Kidney (tissue), 14 donors: ENCODE measurements around the gene MCF2L. TPM values are rescaled to one million over a fixed set of nuclear protein-coding genes. Genes with fewer than 3 reads are reported as not detected.

ENCODE experiments used
- DNase-seq, 5 donors: peaks; one replicate each; pipeline ENCODE4 v3.0.0-alpha.2; 2013 to 2020
- FAIRE-seq: peaks from 2 replicates; lab custom pipeline; 2012; peaks lifted over from hg19 to GRCh38; lab: Jason Lieb, UNC
- H3K27ac ChIP-seq, 2 donors: one replicate each; pipeline ENCODE4 v1.7.0; 2013; ENCODE audit warnings: low read depth in 2 of 2, low read length in 2 of 2, inconsistent platforms in 1 of 2
- H3K27me3 ChIP-seq: one replicate; pipeline ENCODE4 v1.7.1; 2013; ENCODE audit warnings: low read length, inconsistent platforms; ENCODE audit not compliant: control insufficient read depth, insufficient read depth
- H3K36me3 ChIP-seq, 3 donors: one replicate each; pipeline versions ENCODE4 v1.7.0 to v1.7.1; 2013; ENCODE audit warnings: low read length in 3 of 3, control low read depth in 1 of 3, inconsistent platforms in 1 of 3; ENCODE audit not compliant: insufficient read depth in 3 of 3, control insufficient read depth in 2 of 3
- H3K4me1 ChIP-seq, 3 donors: one replicate each; pipeline versions ENCODE4 v1.7.0 to v1.7.1; 2013; ENCODE audit warnings: low read length in 3 of 3, inconsistent platforms in 1 of 3, low read depth in 1 of 3; ENCODE audit not compliant: control insufficient read depth in 2 of 3, insufficient read depth in 2 of 3
- H3K4me3 ChIP-seq, 3 donors: one replicate each; pipeline versions ENCODE4 v1.7.0 to v1.8.1; 2013; ENCODE audit warnings: low read length in 3 of 3, control low read depth in 1 of 3, inconsistent platforms in 1 of 3
- H3K9ac ChIP-seq, 3 donors: one replicate each; pipeline versions ENCODE4 v1.7.0 to v1.7.1; 2013; ENCODE audit warnings: low read length in 3 of 3, control low read depth in 1 of 3, inconsistent platforms in 1 of 3
- H3K9me3 ChIP-seq, 3 donors: one replicate each; pipeline versions ENCODE4 v1.7.0 to v1.7.1; 2013; ENCODE audit warnings: low read length in 3 of 3, control low read depth in 1 of 3, inconsistent platforms in 1 of 3; ENCODE audit not compliant: control insufficient read depth in 2 of 3, insufficient read depth in 1 of 3
- intact Hi-C: fragments of 100-400 bp; cut with DNase I; formaldehyde crosslinking; loops from one replicate; pipeline ENCODE4 v1.11.1; 2022
- polyA plus RNA-seq: library from polyadenylated mRNA; stranded (reverse); fragments of 350-450 nt; fragmentation: Illumina TruSeq; extraction: RNeasy Lipid Tissue Mini Kit (QIAGEN cat#74804); gene quantifications from one replicate; pipeline ENCODE4 v1.2.3, GENCODE V29; 2014; ENCODE audit warnings: low read depth, low replicate concordance; ENCODE audit not compliant: insufficient read depth
- total RNA-seq: library from RNA; stranded (reverse); fragmentation: NEBNext Ultra II Directional; extraction: Animal tissue kit (Norgen Biotek cat#: 25700); gene quantifications from one replicate; pipeline ENCODE4 v1.2.1, GENCODE V29; 2021
- TF ChIP-seq, protein P1 (sequence below): IDR thresholded peaks from 3 replicates; pipeline ENCODE4 v1.5.1; 2012; ENCODE audit warnings: mild to moderate bottlenecking, moderate library complexity, borderline replicate concordance; ENCODE audit not compliant: insufficient read depth; ENCODE audit errors: extremely low read depth
- donor health status: control.
- donor health status: control.
- donor health status: control.
- donor health status: control.
- donor health status: control.
- donor health status: DM: yes; HTN: yes; CAD: no.
- donor health status: Normal renal cell carcinoma (clear cell type).

MCF2L gene
- total and polyA plus RNA-seq, 2 donors from 2014 or later = 12.1 to 61.9 TPM

DNA sequence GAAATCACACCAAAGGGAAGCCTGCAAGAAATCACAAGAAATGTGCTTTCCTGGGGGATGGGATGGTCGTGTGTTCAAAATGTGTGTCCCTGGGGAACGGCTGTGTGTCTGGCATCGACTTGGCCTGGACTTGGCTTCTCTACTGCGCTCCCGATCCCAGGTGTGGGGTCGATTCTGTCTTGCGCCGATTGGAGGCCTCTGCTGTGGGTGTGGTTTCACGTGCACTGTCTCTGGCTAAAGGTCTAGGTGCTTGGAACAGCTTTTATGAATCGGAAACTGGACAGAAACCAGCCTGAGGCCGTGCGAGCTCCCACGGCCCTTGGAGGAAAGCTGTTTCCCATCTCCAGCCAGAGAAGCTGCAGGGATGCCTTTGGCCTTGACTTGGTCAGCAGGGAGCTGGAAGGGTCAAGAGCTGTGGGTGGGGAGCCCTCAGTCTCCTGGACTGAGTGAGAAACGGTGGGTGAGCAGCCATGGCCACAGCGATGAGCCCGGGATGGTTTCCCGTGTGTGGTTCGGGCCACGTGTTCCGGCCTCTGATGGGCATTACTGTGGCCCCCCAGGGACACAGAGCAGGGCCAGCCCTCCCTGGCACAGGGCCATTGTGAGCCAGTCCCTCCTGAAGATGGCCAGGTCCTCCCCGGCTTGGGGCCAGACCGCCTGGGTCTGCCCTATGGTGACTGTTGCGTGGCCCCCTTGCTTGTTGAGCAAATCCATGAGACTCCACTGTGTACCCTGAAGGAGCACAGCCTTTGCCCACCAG is 29.7 kb downstream of the MCF2L start:
- FAIRE-seq (no peak), DNase-seq (no peak)
- H3K4me1 ChIP-seq = peaks cover 0 to 8% (median 7%) of the 10 kb centered on the region in 3 donors

DNA sequence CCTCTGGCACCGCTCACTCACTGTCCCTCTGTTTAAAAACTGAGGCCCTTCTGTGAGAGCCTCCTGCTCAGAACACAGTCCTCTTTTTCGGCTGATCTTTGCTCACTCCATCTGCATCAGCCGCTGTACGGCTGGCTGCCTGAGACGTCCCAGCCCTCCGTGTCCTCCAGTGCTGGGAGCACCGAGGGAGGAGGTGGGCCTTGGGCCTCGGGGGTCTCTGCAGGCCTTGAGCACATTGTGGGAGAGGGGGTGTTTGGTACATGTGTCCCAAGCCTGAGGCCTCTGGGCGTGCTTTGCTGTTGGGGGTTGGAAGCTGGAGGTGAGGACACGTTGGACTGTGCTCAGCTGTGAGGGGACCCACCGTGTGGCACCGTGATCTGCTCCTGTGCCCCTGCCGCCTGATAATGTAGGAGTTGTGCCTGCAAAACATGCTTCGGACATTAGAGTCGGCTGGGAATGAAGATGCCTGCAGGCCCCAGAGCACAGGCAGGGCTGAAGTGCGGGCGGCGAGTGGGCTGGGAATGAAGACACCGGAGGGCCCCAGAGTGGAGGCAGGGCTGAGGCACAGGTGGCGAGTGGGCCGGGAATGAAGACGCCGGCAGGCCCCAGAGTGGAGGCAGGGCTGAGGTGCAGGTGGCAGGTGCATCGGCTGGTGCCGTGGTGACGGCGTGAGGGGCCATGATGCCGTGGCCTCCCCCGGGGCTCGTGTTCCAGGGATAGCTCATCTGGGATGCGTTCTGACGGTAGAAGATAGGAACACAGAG is 30.6 kb downstream of the MCF2L start:
- no peak for DNase-seq
- no peak overlapping the region for H3K27ac ChIP-seq

More for the DNA sequence above, 29.7 kb downstream of the MCF2L start:
- TF ChIP-seq, protein P1, sequence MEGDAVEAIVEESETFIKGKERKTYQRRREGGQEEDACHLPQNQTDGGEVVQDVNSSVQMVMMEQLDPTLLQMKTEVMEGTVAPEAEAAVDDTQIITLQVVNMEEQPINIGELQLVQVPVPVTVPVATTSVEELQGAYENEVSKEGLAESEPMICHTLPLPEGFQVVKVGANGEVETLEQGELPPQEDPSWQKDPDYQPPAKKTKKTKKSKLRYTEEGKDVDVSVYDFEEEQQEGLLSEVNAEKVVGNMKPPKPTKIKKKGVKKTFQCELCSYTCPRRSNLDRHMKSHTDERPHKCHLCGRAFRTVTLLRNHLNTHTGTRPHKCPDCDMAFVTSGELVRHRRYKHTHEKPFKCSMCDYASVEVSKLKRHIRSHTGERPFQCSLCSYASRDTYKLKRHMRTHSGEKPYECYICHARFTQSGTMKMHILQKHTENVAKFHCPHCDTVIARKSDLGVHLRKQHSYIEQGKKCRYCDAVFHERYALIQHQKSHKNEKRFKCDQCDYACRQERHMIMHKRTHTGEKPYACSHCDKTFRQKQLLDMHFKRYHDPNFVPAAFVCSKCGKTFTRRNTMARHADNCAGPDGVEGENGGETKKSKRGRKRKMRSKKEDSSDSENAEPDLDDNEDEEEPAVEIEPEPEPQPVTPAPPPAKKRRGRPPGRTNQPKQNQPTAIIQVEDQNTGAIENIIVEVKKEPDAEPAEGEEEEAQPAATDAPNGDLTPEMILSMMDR = no peak
- Histone ChIP-seq H3K27me3 (no peaks in the 10 kb centered on the region), H3K36me3 (no peaks in the 10 kb centered on the region), H3K4me3 (no peak overlapping the region), H3K9me3 (no peaks in the 10 kb centered on the region), H3K9ac (no peak overlapping the region), H3K27ac (no peak overlapping the region)
- intact Hi-C loops = no loop called here

DNA sequence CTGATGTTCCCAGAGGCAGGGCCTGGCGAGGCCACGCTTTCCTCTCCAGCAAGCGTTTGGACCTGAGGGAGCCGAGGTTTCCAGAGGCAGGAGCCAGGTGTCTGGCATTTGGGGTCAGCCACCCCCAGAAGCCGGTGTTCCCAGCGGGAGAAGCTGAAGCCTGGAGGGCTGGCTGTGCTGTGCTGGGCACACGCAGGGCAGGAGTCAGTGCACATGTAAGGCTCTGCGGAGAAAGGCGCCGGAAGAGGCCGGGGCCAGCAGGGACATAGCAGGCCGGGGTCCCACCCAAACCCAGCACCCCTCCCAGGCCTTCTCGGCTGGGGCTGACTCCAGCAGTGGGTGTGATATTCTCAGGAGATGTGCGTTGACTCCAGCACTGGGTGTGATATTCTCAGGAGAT is 31.6 kb downstream of the MCF2L start:
- Histone ChIP-seq H3K36me3 (peaks cover 0 to 5% (median 0%) of the 10 kb centered on the region in 3 donors), H3K4me3 (peak overlapping the region in 1 of 3 donors; percentile 46), H3K27ac (no peak overlapping the region), H3K4me1 (peaks cover 0 to 8% (median 7%) of the 10 kb centered on the region in 3 donors), H3K9ac (no peak overlapping the region), H3K27me3 (no peaks in the 10 kb centered on the region), H3K9me3 (no peaks in the 10 kb centered on the region)
- intact Hi-C loops = no loop called here
- no peak for DNase-seq
- TF ChIP-seq, protein P1 = no peak
- no peak for FAIRE-seq

More for the DNA sequence above, 30.6 kb downstream of the MCF2L start:
- Histone ChIP-seq H3K4me3 (no peak overlapping the region), H3K9ac (no peak overlapping the region), H3K4me1 (peaks cover 0 to 8% (median 7%) of the 10 kb centered on the region in 3 donors), H3K36me3 (peaks cover 0 to 2% (median 0%) of the 10 kb centered on the region in 3 donors), H3K27me3 (no peaks in the 10 kb centered on the region), H3K9me3 (no peaks in the 10 kb centered on the region)
- intact Hi-C loops = no loop called here
- TF ChIP-seq, protein P1 = no peak
- no peak for FAIRE-seq
